Measurements from ENCODE around the gene WNK2.

- TF ChIP-seq CTCF (conservative IDR thresholded peaks at IDR 0.05 in 1 of 2, IDR thresholded peaks at IDR 0.05 in 1 of 2; ENCODE audit: extremely low read depth in 1 of 2, insufficient read depth in 1 of 2, low read depth in 1 of 2, low read length in 2 of 2) (no peak), EZH2 (IDR thresholded peaks at IDR 0.05; ENCODE audit: borderline replicate concordance, low read length) (no peak)
These were observed 55.3 kb downstream of the WNK2 start for GRCh38 chr9:93238953-93239925.

All from mammary epithelial cell (primary cell).